SK-N-MC (cell line): ENCODE measurements around the gene CRISPLD2.
A peak's percentile ranks its signal among the peaks of the same experiment; 100 is the strongest.

Experiments used
- EZH2 ChIP-seq: fragments of 200-600 bp; sonication (generic); IDR thresholded peaks from one replicate; pipeline ENCODE4 v1.6.1; 2017; ENCODE audit warnings: antibody characterized with exemption
- POLR2AphosphoS5 ChIP-seq: IDR thresholded peaks from 2 replicates; pipeline ENCODE4 v1.6.1; 2012; ENCODE audit warnings: mild to moderate bottlenecking, low read depth, low read length, borderline replicate concordance

- TF ChIP-seq POLR2AphosphoS5 (peak; percentile 54; the same call in 1 of the 2 replicates), EZH2 (no peak)
Observed at GRCh38 chr16:84819644-84820304, at the start of gene CRISPLD2.
